ENCODE data around the gene BCL11B.

- TF ChIP-seq CTCF (IDR thresholded peaks at IDR 0.05) = no peak
- TF ChIP-seq POLR2A (IDR thresholded peaks at IDR 0.05) = no peak
These were observed 90.8 kb downstream of the BCL11B start for GRCh38 chr14:99181241-99181640.

Measured in upper lobe of left lung (tissue), 4 donors.